DMS79 treated with DMSO at 0.1 percent for 48 hours (cell line): ENCODE measurements around the gene PTPN13.
A peak's percentile ranks its signal among the peaks of the same experiment; 100 is the strongest.

ENCODE experiments used
- DNase-seq: peaks from one replicate; lab custom pipeline; 2025; lab: John Stamatoyannopoulos, UW

PTPN13 gene

GRCh38 chr4:86593688-86594558, at the start of gene PTPN13:
Gene PTPN13 (plus strand): TSS chr4:86594315. CDS start chr4:86635257, 40,942 bp downstream.
- DNase-seq: peak; percentile 86

GRCh38 chr4:86547140-86547539, 47.0 kb upstream of the PTPN13 start:
- DNase-seq: no peak

GRCh38 chr4:86549163-86549788, 44.8 kb upstream of the PTPN13 start:
- no peak for DNase-seq

GRCh38 chr4:86551387-86551786, 42.7 kb upstream of the PTPN13 start:
- DNase-seq: no peak

- DNase-seq: no peak
Measured at GRCh38 chr4:86554646-86555045, 39.5 kb upstream of the PTPN13 start.

- no peak for DNase-seq
Measured at GRCh38 chr4:86556791-86557415, 37.2 kb upstream of the PTPN13 start.

- DNase-seq: no peak
Measured at GRCh38 chr4:86557526-86557925, 36.6 kb upstream of the PTPN13 start.

GRCh38 chr4:86558258-86558657, 35.9 kb upstream of the PTPN13 start:
- DNase-seq: no peak

GRCh38 chr4:86558797-86559196, 35.3 kb upstream of the PTPN13 start:
- DNase-seq: no peak

GRCh38 chr4:86560447-86560846, 33.7 kb upstream of the PTPN13 start:
- no peak for DNase-seq

- DNase-seq: no peak
Measured at GRCh38 chr4:86561256-86561655, 32.9 kb upstream of the PTPN13 start.

GRCh38 chr4:86563416-86563815, 30.7 kb upstream of the PTPN13 start:
- no peak for DNase-seq

GRCh38 chr4:86564795-86565194, 29.3 kb upstream of the PTPN13 start:
- no peak for DNase-seq

GRCh38 chr4:86565651-86566050, 28.5 kb upstream of the PTPN13 start:
- no peak for DNase-seq

- no peak for DNase-seq
Measured at GRCh38 chr4:86569103-86569870, 24.8 kb upstream of the PTPN13 start.

GRCh38 chr4:86579941-86580340, 14.2 kb upstream of the PTPN13 start:
- no peak for DNase-seq

GRCh38 chr4:86582410-86582809, 11.7 kb upstream of the PTPN13 start:
- DNase-seq: no peak

- no peak for DNase-seq
Measured at GRCh38 chr4:86586160-86586572, 7.9 kb upstream of the PTPN13 start.

GRCh38 chr4:86586626-86587380, 7.3 kb upstream of the PTPN13 start:
- DNase-seq: no peak

- DNase-seq: no peak
Measured at GRCh38 chr4:86587381-86588140, 6.6 kb upstream of the PTPN13 start.
